K562 (cell line): ENCODE measurements around the gene SLC44A1. TPM values are rescaled to one million over a fixed set of nuclear protein-coding genes. Genes with fewer than 3 reads are reported as not detected.

Experiments used
- ATAC-seq: fragments of 200-7000 bp; cut with Tn5 transposase; 3 replicates; pipeline ENCODE4 v1.9.1; 2020; ENCODE audit warnings: moderate library complexity
- BruUV-seq: library from RNA; stranded (reverse); fragments of 400-500 nt; replicated peaks from 2 replicates; lab custom pipeline; 2021; lab: Mats Ljungman, UMichigan
- CTCF ChIA-PET: fragments of 300-600 bp; formaldehyde crosslinking; extraction: SDS; loops from one replicate; lab custom pipeline; 2021; ENCODE audit warnings: low intra/inter-chr PET ratio; lab: Yijun Ruan, JAX
- POLR2A ChIA-PET: fragments of 300-600, 350-650 bp; sonication (Branson Sonifier 250); formaldehyde crosslinking; extraction: SDS; loops from one replicate; lab custom pipeline; 2021; ENCODE audit warnings: antibody characterized with exemption, inconsistent platforms; lab: Yijun Ruan, JAX
- DNase-seq, 4 experiments: peaks; one replicate each; pipeline versions ENCODE4 v3.0.0 to v3.0.0-alpha.2; 2011 to 2018; ENCODE audit warnings: low spot score in 3 of 4, mixed read lengths in 3 of 4; ENCODE audit errors: extremely low read depth in 1 of 4
- FAIRE-seq: peaks from 2 replicates; lab custom pipeline; 2011; peaks lifted over from hg19 to GRCh38; lab: Jason Lieb, UNC
- H2AFZ ChIP-seq: 2 replicates; pipeline ENCODE4 v1.6.0; 2011; ENCODE audit warnings: low read depth, low read length, control low read depth, inconsistent platforms
- H3K27ac ChIP-seq: fragments of 200-600 bp; 3 replicates; pipeline ENCODE4 v1.8.0; 2011; ENCODE audit warnings: low read depth, mild to moderate bottlenecking, control low read depth, inconsistent platforms, low read length, moderate library complexity, mixed read lengths; ENCODE audit errors: extremely low read depth
- H3K27me3 ChIP-seq, 2 experiments: fragments of 300-600 bp in 1 of 2; 2 replicates in 1 of 2; 3 replicates in 1 of 2; pipeline versions ENCODE4 v1.6.0 to v1.8.0; 2011; ENCODE audit warnings: inconsistent platforms in 2 of 2, low read length in 2 of 2, mild to moderate bottlenecking in 1 of 2, mixed read lengths in 1 of 2, moderate library complexity in 1 of 2; ENCODE audit not compliant: control insufficient read depth in 2 of 2, insufficient read depth in 2 of 2
- H3K36me3 ChIP-seq: fragments of 300-600 bp; 3 replicates; pipeline ENCODE4 v1.8.0; 2011; ENCODE audit warnings: mild to moderate bottlenecking, low read length, inconsistent platforms; ENCODE audit not compliant: control insufficient read depth, insufficient read depth
- H3K4me1 ChIP-seq, 2 experiments: fragments of 200-600 bp in 1 of 2; replicated peaks in 1 of 2; 2 replicates in 1 of 2; 3 replicates in 1 of 2; pipeline versions ENCODE4 v1.5.1 to v1.8.0; 2011; ENCODE audit warnings: inconsistent platforms in 2 of 2, low read length in 2 of 2, mild to moderate bottlenecking in 1 of 2, mixed read lengths in 1 of 2, moderate library complexity in 1 of 2; ENCODE audit not compliant: control insufficient read depth in 2 of 2, insufficient read depth in 2 of 2
- H3K4me2 ChIP-seq: 2 replicates; pipeline ENCODE4 v1.6.1; 2011; ENCODE audit warnings: low read length, control low read depth, inconsistent platforms, mixed read lengths; ENCODE audit not compliant: insufficient read depth
- H3K4me3 ChIP-seq: fragments of 200-600 bp; sonication (generic), shearing (Covaris generic); 2 replicates; pipeline ENCODE4 v1.5.1; 2016; ENCODE audit warnings: control low read depth, inconsistent platforms
- H3K79me2 ChIP-seq: fragments of 200-600 bp; 3 replicates; pipeline ENCODE4 v1.8.0; 2011; ENCODE audit warnings: low read length, inconsistent platforms; ENCODE audit not compliant: control insufficient read depth, insufficient read depth
- H3K9ac ChIP-seq, 2 experiments: 2 replicates each; pipeline versions ENCODE4 v1.6.0 to v1.6.1; 2011; ENCODE audit warnings: low read depth in 2 of 2, low read length in 2 of 2, control low read depth in 1 of 2, inconsistent platforms in 1 of 2, mild to moderate bottlenecking in 1 of 2, mixed read lengths in 1 of 2; ENCODE audit not compliant: insufficient read depth in 1 of 2
- H3K9me1 ChIP-seq: one replicate; pipeline ENCODE4 v1.6.0; 2011; ENCODE audit warnings: inconsistent platforms, mild to moderate bottlenecking, low read length, moderate library complexity; ENCODE audit not compliant: control insufficient read depth, insufficient read depth
- H3K9me3 ChIP-seq: replicated peaks from 2 replicates; pipeline ENCODE4 v1.5.1; 2011; ENCODE audit warnings: low read depth, low read length, inconsistent platforms; ENCODE audit not compliant: control insufficient read depth, insufficient read depth
- H4K20me1 ChIP-seq: replicated peaks from 2 replicates; pipeline ENCODE4 v1.6.1; 2011; ENCODE audit warnings: low read length, inconsistent platforms, mixed read lengths; ENCODE audit not compliant: control insufficient read depth, insufficient read depth
- AFF4 ChIP-seq: sonication (generic); formaldehyde crosslinking; IDR thresholded peaks from 2 replicates; pipeline ENCODE4 v1.8.0; 2023; ENCODE audit warnings: mild to moderate bottlenecking, missing genetic modification reagents
- ARID1B ChIP-seq: fragments of 450-650 bp; IDR thresholded peaks from 2 replicates; pipeline ENCODE4 v1.6.1; 2016; ENCODE audit warnings: antibody characterized with exemption, mild to moderate bottlenecking, inconsistent platforms
- HBP1 ChIP-seq: fragments of 450-650 bp; formaldehyde crosslinking; IDR thresholded peaks from 2 replicates; pipeline ENCODE4 v1.4.0; 2022; ENCODE audit warnings: missing genetic modification characterization
- HCFC1 ChIP-seq: IDR thresholded peaks from 2 replicates; pipeline ENCODE4 v1.6.1; 2012; ENCODE audit warnings: low read depth, low read length, improper control_type of control experiment
- HSF4 ChIP-seq: fragments of 250-450 bp; sonication (Bioruptor Pico); IDR thresholded peaks from 2 replicates; pipeline ENCODE4 v2.1.2; 2022; ENCODE audit warnings: mild to moderate bottlenecking, moderate library complexity, borderline replicate concordance
- IRF9 ChIP-seq: fragments of 450-650 bp; IDR thresholded peaks from 2 replicates; pipeline ENCODE4 v1.6.1; 2016; ENCODE audit warnings: missing biosample characterization, missing genetic modification characterization
- TRIM24 ChIP-seq, 2 experiments: fragments of 450-650 bp; IDR thresholded peaks; 2 replicates each; pipeline ENCODE4 v1.6.1; 2016
- ZFP1 ChIP-seq: fragments of 450-650 bp; formaldehyde crosslinking; IDR thresholded peaks from 2 replicates; pipeline ENCODE4 v1.4.0; 2020; ENCODE audit warnings: mild to moderate bottlenecking, mixed read lengths
- ZNF263 ChIP-seq: sonication (generic); formaldehyde crosslinking; IDR thresholded peaks from 2 replicates; pipeline ENCODE4 v1.8.0; 2022; ENCODE audit warnings: mild to moderate bottlenecking, missing genetic modification reagents, borderline replicate concordance
- ZNF316 ChIP-seq: fragments of 450-650 bp; IDR thresholded peaks from 2 replicates; pipeline ENCODE4 v1.6.1; 2016
- ZNF696 ChIP-seq: fragments of 250-450 bp; sonication (Bioruptor Pico); conservative IDR thresholded peaks from 2 replicates; pipeline ENCODE4 v1.4.0; 2020; ENCODE audit warnings: mild to moderate bottlenecking, moderate library complexity
- WGBS: fragments of 100-300 bp; shearing (Covaris generic); methylation state at CpG from one replicate; pipeline ENCODE4 v1.1.6; 2016; ENCODE audit warnings: low coverage, mixed read lengths; ENCODE audit not compliant: insufficient coverage; ENCODE audit errors: missing lambda C conversion rate; 5-methylcytosine and 5-hydroxymethylcytosine counted together
- in situ Hi-C: fragments of 300-500 bp; cut with MboI; formaldehyde crosslinking; loops from 4 replicates; pipeline ENCODE4 v1.15.0; 2018; ENCODE audit warnings: inconsistent platforms, mixed read lengths
- intact Hi-C: fragments of 100-400 bp; cut with micrococcal nuclease; formaldehyde crosslinking; loops from 2 replicates; pipeline ENCODE4 v1.14.2; 2022
- polyA plus RNA-seq, 8 experiments: library from polyadenylated mRNA; depleted of rRNA in 4 of 8; stranded (reverse) in 5 of 8; unstranded in 3 of 8; fragments of >200 nt; fragmentation: Nextera tagmentation in 2 of 8; fragmentation: Illumina TruSeq in 1 of 8; extraction: Ambion mirVana in 2 of 8; extraction: Trizol in 1 of 8; gene quantifications; 2 replicates each; pipeline versions ENCODE4 v1.2.1 to v1.2.3, GENCODE V29; 2011 to 2014; ENCODE audit warnings: inconsistent platforms in 1 of 8, missing spikeins in 1 of 8
- total RNA-seq, 7 experiments: library from RNA; depleted of rRNA in 6 of 7; stranded (reverse); fragments of >200 nt in 6 of 7; fragmentation: Illumina TruSeq in 2 of 7; extraction: Trizol in 2 of 7; gene quantifications; 2 replicates each; pipeline versions ENCODE4 v1.2.1 to v1.2.3, GENCODE V29; 2011 to 2021; ENCODE audit warnings: low replicate concordance in 1 of 7
- TF ChIP-seq, protein P1 (sequence below): sonication (generic); formaldehyde crosslinking; IDR thresholded peaks from 2 replicates; pipeline ENCODE4 v1.8.0; 2022; ENCODE audit warnings: mild to moderate bottlenecking, missing genetic modification reagents

The SLC44A1 gene
- total and polyA plus RNA-seq, 9 of the 15 experiments (the other 6 are each of a cell fraction or from before 2014, with no cell fraction given): 0.11 to 0.59 (median 0.30) TPM

- TF ChIP-seq, protein P1, sequence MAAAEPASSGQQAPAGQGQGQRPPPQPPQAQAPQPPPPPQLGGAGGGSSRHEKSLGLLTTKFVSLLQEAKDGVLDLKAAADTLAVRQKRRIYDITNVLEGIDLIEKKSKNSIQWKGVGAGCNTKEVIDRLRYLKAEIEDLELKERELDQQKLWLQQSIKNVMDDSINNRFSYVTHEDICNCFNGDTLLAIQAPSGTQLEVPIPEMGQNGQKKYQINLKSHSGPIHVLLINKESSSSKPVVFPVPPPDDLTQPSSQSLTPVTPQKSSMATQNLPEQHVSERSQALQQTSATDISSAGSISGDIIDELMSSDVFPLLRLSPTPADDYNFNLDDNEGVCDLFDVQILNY (CRISPR knock-in tag): no peak
- no peak for TF ChIP-seq ZNF316
- TF ChIP-seq HCFC1: no peak
- no peak for TF ChIP-seq ZNF263 (CRISPR knock-in tag)
- TF ChIP-seq, all 486 proteins: peak for 0
Observed at GRCh38 chr9:105390871-105391270, 146.4 kb downstream of the SLC44A1 start (continued).

DNA sequence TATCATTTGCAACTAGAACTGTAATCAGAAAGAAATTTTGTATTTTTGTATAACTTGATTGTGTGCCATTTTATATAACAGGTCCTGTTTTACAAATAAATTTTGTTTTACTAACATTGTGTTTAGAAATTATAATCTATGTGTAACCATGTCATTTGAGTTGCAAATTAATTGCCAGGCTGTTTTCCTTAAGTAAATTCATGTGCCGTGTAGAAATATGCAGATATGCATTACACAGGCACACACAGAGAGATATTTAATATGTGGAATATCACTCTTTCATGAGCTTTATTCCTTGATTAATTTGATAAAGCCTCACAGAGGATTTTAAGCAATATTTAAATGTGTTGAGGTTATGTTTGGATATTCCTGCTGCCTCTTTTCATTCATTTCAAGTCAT, 146.8 kb downstream of the SLC44A1 start:
- BruUV-seq: no TSS peak
- no peaks in the 10 kb centered on the region for H3K9me3 ChIP-seq
- CTCF ChIA-PET: no interaction called here
- peaks cover 0 to 3% of the 10 kb centered on the region in 2 experiments; a peak in 3 of 5 replicates for H3K27me3 ChIP-seq
- H3K36me3 ChIP-seq: no peaks in the 10 kb centered on the region
- POLR2A ChIA-PET: no interaction called here
- H3K79me2 ChIP-seq: no peaks in the 10 kb centered on the region
- H2AFZ ChIP-seq: no peak overlapping the region
- H3K9ac ChIP-seq: no peak overlapping the region
- in situ Hi-C loops (no loop called here), intact Hi-C loops (no loop called here)
- H3K4me3 ChIP-seq: no peak overlapping the region
- no peak overlapping the region for H3K27ac ChIP-seq
- no peak for DNase-seq
- 0% methylated on average over 1 of the region's 1 CpG for WGBS
- no peaks in the 10 kb centered on the region for H3K9me1 ChIP-seq
- no peak for FAIRE-seq
- no peak overlapping the region for H3K4me2 ChIP-seq
- H4K20me1 ChIP-seq: no peaks in the 10 kb centered on the region
- H3K4me1 ChIP-seq: no peaks in the 10 kb centered on the region
- no peak for ATAC-seq
- TF ChIP-seq HBP1 (no peak), ARID1B (no peak), TRIM24 (IDR thresholded peaks at IDR 0.05) (no peak), IRF9 (no peak), AFF4 (CRISPR knock-in tag) (no peak), ZNF696 (no peak), ZFP1 (CRISPR knock-in tag) (no peak), HSF4 (CRISPR knock-in tag) (no peak)
